ENCODE measurements around the gene MAN2A1.

DNA sequence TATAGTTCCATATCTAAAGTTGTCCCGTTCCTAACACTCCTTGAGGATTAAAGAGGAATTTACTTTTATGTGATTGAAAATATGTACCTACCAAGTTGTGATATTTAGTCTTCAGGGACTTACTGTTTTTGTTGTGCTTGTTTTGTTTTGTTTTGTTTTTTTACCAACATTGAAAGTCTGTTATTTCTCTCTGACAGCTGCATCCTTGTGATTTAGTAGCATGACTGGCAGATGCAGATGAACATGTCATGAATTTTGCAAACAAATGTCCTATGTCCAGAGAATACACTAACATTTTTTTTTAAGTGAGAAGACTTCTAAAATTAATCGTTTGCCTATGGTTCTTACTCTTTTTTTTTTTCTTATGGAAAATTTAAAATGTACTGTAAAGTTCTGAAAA lies 85.4 kb downstream of the MAN2A1 start:
- no peak for TF ChIP-seq CSDC2 (CRISPR knock-in tag; IDR thresholded peaks at IDR 0.05)
- no peak for TF ChIP-seq OSR1 (CRISPR knock-in tag; IDR thresholded peaks at IDR 0.05)
- no peak for TF ChIP-seq PPARA (CRISPR knock-in tag; IDR thresholded peaks at IDR 0.05; ENCODE audit: borderline replicate concordance)
- TF ChIP-seq, protein P1, sequence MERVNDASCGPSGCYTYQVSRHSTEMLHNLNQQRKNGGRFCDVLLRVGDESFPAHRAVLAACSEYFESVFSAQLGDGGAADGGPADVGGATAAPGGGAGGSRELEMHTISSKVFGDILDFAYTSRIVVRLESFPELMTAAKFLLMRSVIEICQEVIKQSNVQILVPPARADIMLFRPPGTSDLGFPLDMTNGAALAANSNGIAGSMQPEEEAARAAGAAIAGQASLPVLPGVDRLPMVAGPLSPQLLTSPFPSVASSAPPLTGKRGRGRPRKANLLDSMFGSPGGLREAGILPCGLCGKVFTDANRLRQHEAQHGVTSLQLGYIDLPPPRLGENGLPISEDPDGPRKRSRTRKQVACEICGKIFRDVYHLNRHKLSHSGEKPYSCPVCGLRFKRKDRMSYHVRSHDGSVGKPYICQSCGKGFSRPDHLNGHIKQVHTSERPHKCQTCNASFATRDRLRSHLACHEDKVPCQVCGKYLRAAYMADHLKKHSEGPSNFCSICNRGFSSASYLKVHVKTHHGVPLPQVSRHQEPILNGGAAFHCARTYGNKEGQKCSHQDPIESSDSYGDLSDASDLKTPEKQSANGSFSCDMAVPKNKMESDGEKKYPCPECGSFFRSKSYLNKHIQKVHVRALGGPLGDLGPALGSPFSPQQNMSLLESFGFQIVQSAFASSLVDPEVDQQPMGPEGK (CRISPR knock-in tag; IDR thresholded peaks at IDR 0.05; ENCODE audit: borderline replicate concordance): no peak
- TF ChIP-seq BACH2 (CRISPR knock-in tag; IDR thresholded peaks at IDR 0.05; ENCODE audit: borderline replicate concordance): no peak
- TF ChIP-seq, protein P2, sequence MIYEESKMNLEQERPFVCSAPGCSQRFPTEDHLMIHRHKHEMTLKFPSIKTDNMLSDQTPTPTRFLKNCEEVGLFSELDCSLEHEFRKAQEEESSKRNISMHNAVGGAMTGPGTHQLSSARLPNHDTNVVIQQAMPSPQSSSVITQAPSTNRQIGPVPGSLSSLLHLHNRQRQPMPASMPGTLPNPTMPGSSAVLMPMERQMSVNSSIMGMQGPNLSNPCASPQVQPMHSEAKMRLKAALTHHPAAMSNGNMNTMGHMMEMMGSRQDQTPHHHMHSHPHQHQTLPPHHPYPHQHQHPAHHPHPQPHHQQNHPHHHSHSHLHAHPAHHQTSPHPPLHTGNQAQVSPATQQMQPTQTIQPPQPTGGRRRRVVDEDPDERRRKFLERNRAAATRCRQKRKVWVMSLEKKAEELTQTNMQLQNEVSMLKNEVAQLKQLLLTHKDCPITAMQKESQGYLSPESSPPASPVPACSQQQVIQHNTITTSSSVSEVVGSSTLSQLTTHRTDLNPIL (CRISPR knock-in tag; IDR thresholded peaks at IDR 0.05; ENCODE audit: low read depth): no peak
- TF ChIP-seq ZFP3 (CRISPR knock-in tag; IDR thresholded peaks at IDR 0.05): no peak
- no peak for TF ChIP-seq TCF4 (CRISPR knock-in tag; IDR thresholded peaks at IDR 0.05; ENCODE audit: borderline replicate concordance)
